Neutrophil (primary cell): ENCODE measurements around the gene ARHGDIG.

Source experiments
- H3K27ac ChIP-seq: fragments of 200-600 bp; sonication (generic); 2 replicates; pipeline ENCODE4 v1.5.1; 2016; ENCODE audit warnings: mild to moderate bottlenecking, moderate library complexity
- H3K27me3 ChIP-seq: fragments of 200-600 bp; sonication (generic); 2 replicates; pipeline ENCODE4 v1.6.0; 2016; ENCODE audit warnings: mild to moderate bottlenecking
- H3K36me3 ChIP-seq: fragments of 200-600 bp; sonication (generic); 2 replicates; pipeline ENCODE4 v1.5.1; 2017
- H3K4me1 ChIP-seq, 2 experiments: fragments of 200-600 bp in 1 of 2; sonication (generic) in 1 of 2; 1 replicate in 1 of 2; 2 replicates in 1 of 2; pipeline versions ENCODE4 v1.5.1 to v1.6.1; 2013 to 2016; ENCODE audit warnings: low read depth in 1 of 2, low read length in 1 of 2, mild to moderate bottlenecking in 1 of 2, moderate library complexity in 1 of 2; ENCODE audit not compliant: control insufficient read depth in 1 of 2, insufficient read depth in 1 of 2
- H3K4me3 ChIP-seq, 2 experiments: fragments of 200-600 bp in 1 of 2; sonication (generic) in 1 of 2; 1 replicate in 1 of 2; 2 replicates in 1 of 2; pipeline ENCODE4 v1.5.1; 2013 to 2016; ENCODE audit warnings: low read depth in 1 of 2, low read length in 1 of 2, mild to moderate bottlenecking in 1 of 2, moderate library complexity in 1 of 2
- H3K9me3 ChIP-seq: fragments of 200-600 bp; sonication (generic); 2 replicates; pipeline ENCODE4 v1.5.1; 2016
- TF ChIP-seq, protein P1 (sequence below): fragments of 200-600 bp; sonication (generic); IDR thresholded peaks from 2 replicates; pipeline ENCODE4 v1.5.1; 2016; ENCODE audit warnings: antibody characterized with exemption

ARHGDIG gene

DNA sequence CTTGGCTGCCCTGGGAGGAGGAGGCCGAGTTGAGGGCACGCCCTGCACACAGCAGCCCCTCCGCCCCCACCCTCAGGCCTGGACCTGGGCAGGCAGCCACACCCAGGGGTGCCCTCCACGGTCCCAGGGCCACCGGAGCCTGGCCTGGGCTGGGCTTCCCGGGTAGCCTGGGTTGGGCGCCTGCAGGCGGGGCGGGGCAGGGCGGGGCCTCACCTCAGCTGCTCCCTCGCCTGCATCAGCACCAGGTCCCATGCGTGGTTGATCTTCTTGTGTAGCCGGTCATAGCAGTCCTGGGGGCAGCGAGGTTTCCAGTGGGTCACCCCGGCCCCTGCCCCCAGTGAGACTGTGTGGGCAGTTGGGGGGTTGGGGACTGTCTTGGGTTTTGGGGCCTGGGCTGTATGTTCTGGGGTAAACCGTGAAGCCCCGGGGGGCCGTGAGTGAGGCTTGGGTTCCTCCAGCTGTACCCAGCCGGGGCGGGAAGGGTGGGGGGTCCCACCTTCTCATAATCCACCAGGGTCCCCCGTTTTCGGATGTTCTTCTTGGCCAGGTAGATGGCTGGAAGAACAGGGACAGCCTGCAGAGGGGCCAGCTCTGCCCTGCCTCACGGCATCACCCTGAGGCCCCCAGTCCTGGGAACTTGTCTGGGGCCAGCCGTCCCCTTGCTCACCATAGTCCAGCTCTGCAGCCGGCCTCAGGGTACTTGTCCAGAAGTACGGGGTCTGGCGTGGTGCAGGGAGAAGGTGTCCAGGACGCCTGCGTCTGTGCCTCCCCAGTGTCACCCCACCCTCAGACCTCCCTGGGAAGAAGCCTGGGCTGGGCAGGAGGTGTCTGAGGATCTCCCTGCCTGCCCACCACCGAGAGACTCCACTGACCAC lies 6.6 kb upstream of the ARHGDIG start:
- no peak overlapping the region for H3K27ac ChIP-seq
- peaks cover 0 to 3% of the 10 kb centered on the region in 2 experiments for H3K4me1 ChIP-seq
- no peaks in the 10 kb centered on the region for H3K9me3 ChIP-seq
- no peaks in the 10 kb centered on the region for H3K36me3 ChIP-seq
- H3K27me3 ChIP-seq: peaks cover 70% of the 10 kb centered on the region
- H3K4me3 ChIP-seq: no peak overlapping the region
- TF ChIP-seq, protein P1, sequence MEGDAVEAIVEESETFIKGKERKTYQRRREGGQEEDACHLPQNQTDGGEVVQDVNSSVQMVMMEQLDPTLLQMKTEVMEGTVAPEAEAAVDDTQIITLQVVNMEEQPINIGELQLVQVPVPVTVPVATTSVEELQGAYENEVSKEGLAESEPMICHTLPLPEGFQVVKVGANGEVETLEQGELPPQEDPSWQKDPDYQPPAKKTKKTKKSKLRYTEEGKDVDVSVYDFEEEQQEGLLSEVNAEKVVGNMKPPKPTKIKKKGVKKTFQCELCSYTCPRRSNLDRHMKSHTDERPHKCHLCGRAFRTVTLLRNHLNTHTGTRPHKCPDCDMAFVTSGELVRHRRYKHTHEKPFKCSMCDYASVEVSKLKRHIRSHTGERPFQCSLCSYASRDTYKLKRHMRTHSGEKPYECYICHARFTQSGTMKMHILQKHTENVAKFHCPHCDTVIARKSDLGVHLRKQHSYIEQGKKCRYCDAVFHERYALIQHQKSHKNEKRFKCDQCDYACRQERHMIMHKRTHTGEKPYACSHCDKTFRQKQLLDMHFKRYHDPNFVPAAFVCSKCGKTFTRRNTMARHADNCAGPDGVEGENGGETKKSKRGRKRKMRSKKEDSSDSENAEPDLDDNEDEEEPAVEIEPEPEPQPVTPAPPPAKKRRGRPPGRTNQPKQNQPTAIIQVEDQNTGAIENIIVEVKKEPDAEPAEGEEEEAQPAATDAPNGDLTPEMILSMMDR: no peak

DNA sequence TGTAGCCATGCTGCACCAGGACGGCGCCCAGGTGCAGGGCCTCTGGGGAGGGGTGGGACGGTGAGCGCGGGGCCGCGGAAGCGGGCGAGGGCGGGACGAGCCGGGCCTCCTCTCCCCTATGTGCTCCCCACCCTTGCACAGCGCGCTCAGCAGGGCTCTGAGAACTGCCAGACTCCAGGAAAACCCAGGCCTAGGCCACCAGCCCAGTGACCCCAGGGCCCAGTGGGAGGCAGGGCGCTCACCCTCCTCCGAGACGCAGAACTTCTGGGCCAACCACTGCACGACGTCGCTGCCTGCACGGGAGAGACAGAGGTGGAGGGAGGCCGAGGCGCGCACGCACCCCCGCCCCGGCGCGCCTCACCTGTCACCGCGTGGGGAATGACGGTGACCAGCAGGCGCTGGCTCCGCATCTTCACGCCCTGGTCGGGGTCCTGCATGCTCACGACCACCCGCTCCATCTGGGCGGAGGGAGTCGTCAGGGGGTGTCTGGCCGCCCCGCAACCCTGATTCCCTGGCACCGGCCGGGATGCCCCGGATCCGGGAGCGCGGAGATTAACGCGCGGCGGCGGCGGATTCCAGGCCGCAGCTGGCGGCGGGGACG lies 5.2 kb upstream of the ARHGDIG start:
- no peaks in the 10 kb centered on the region for H3K9me3 ChIP-seq
- peaks cover 0 to 3% of the 10 kb centered on the region in 2 experiments for H3K4me1 ChIP-seq
- TF ChIP-seq, protein P1: no peak
- H3K27me3 ChIP-seq: peaks cover 79% of the 10 kb centered on the region
- H3K36me3 ChIP-seq: no peaks in the 10 kb centered on the region
- H3K4me3 ChIP-seq: no peak overlapping the region
- H3K27ac ChIP-seq: no peak overlapping the region

DNA sequence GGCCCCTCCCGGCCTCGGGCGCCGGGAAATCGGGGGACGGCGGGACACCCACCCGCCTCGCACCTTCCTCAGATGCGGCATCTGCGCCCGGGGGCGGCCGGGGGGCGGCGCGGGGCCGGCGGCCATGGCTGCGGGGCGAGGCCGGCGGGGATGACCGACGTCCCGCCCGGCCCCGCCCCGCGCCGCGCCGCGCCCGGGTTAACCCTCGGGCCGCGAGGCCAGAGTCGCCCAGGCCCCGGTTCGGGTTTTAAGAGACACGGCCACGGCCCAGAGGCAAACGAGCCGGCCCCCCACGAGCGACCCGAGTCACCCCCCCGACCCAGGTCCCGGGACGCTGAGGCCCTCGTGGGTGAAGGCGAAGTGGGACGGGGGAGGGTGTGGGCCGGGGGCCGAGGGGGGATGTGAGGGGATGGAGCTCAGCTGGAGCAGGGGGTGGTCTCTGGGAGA lies 4.6 kb upstream of the ARHGDIG start, which contains the start of gene RGS11:
TSS of gene RGS11 (minus strand) at position 159 of the 447 bp plus-strand sequence. CDS start at position 126, 33 bp downstream.
- Histone ChIP-seq H3K27me3 (peaks cover 84% of the 10 kb centered on the region), H3K4me3 (no peak within 1 kb of the TSS)

DNA sequence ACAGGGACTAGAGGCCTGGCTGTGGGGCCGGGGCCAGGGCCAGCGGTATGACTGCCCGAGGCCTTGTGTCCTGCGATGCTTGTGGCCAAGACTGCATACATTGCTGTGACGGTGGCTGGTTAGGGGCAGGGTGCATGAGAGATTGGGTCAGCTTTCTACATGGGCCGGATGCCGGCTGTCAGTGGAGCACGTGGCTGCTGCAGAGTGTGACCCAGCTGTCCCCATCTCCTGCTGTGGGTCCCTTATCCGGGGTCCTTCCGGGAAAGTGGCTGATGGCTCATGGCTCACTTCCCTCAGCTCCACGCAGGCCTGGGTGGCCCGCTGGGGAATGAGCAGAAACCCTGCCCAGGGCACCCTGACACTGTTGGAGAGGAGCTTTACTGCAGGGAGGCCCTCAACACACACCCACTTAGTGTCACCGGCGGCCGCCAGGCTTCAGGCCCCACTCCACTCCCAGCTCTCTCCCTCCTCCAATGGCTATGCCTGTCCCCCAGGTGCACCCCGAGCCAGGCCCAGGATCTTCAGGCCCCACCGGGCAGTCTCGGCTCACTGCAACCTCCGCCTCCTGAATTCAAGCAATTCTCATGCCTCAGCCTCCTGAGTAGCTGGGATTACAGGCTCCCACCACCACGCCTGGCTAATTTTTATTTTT lies 3.8 kb upstream of the ARHGDIG start:
- peaks cover 0 to 7% of the 10 kb centered on the region in 2 experiments for H3K4me1 ChIP-seq
- peaks cover 92% of the 10 kb centered on the region for H3K27me3 ChIP-seq
- no peak overlapping the region for H3K27ac ChIP-seq
- TF ChIP-seq, protein P1: no peak
- no peaks in the 10 kb centered on the region for H3K9me3 ChIP-seq
- no peaks in the 10 kb centered on the region for H3K36me3 ChIP-seq
- H3K4me3 ChIP-seq: no peak overlapping the region

More for the DNA sequence above, 4.6 kb upstream of the ARHGDIG start, which contains the start of gene RGS11:
- TF ChIP-seq, protein P1: no peak
- H3K27ac ChIP-seq: no peak within 1 kb of the TSS
- H3K36me3 ChIP-seq: no peaks in the 10 kb centered on the region
- no peaks in the 10 kb centered on the region for H3K9me3 ChIP-seq
- H3K4me1 ChIP-seq: peaks cover 0 to 6% of the 10 kb centered on the region in 2 experiments

DNA sequence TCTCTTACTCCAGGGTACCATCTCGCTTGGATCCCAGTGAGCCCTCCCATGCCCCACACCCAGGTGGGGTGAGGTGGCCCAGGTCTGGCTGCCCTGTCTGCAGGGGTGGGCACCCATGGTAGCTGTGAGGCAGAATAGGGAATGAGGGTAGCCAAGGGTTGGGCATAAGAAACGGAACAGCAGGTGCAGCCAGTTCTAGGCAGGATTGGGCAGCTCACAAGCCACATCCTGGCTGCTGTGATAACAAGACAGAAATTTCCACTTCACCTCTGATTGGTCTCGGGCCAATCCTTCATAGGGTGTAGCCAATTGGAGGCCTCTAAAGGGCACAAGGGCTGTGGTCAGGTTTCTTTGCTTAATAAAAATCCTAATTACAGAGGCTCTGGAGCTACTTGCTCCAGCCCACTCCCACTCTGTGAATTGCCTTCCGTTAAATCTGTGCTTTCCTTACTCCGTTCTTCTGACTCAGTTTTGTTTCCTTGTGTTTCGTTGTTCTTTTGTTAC lies 1.5 kb upstream of the ARHGDIG start:
- Histone ChIP-seq H3K4me3 (no peak overlapping the region), H3K36me3 (no peaks in the 10 kb centered on the region), H3K27me3 (peaks cover 95% of the 10 kb centered on the region), H3K9me3 (no peaks in the 10 kb centered on the region), H3K4me1 (peaks cover 0 to 7% of the 10 kb centered on the region in 2 experiments), H3K27ac (no peak overlapping the region)
- TF ChIP-seq, protein P1: no peak
